ENCODE results near the gene GRAMD2A.

DNA sequence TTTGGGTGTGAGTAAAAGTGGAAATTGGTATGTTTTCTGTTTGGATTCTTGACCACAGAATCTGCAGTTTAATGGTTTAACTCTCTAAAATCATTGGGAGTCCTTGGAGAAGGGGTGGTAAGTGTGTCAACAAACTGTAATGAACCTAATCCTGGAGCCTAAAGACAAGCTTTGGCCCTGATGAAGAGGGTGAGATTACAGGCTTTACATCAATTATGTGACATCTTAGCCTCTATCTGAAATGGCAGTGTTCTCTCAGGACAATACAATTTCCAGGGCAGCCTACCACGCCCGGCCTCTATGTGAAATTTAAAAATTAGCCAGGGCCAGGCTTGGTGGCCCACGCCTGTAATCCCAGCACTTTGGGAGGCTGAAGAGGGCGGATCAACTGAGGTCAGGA is 37.7 kb upstream of the GRAMD2A start:
- TF ChIP-seq, protein P1, sequence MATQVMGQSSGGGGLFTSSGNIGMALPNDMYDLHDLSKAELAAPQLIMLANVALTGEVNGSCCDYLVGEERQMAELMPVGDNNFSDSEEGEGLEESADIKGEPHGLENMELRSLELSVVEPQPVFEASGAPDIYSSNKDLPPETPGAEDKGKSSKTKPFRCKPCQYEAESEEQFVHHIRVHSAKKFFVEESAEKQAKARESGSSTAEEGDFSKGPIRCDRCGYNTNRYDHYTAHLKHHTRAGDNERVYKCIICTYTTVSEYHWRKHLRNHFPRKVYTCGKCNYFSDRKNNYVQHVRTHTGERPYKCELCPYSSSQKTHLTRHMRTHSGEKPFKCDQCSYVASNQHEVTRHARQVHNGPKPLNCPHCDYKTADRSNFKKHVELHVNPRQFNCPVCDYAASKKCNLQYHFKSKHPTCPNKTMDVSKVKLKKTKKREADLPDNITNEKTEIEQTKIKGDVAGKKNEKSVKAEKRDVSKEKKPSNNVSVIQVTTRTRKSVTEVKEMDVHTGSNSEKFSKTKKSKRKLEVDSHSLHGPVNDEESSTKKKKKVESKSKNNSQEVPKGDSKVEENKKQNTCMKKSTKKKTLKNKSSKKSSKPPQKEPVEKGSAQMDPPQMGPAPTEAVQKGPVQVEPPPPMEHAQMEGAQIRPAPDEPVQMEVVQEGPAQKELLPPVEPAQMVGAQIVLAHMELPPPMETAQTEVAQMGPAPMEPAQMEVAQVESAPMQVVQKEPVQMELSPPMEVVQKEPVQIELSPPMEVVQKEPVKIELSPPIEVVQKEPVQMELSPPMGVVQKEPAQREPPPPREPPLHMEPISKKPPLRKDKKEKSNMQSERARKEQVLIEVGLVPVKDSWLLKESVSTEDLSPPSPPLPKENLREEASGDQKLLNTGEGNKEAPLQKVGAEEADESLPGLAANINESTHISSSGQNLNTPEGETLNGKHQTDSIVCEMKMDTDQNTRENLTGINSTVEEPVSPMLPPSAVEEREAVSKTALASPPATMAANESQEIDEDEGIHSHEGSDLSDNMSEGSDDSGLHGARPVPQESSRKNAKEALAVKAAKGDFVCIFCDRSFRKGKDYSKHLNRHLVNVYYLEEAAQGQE (IDR thresholded peaks at IDR 0.05; ENCODE audit: low read depth, low read length) = no peak
- TF ChIP-seq HDGF (IDR thresholded peaks at IDR 0.05) (no peak), NFYB (IDR thresholded peaks at IDR 0.05; ENCODE audit: insufficient read depth, low read depth, low read length) (no peak)
